HG02973 (cell line): ENCODE measurements around the gene NBPF1.
"Not testable (repeated sequence)": the region's sequence is repeated elsewhere in the genome, so short reads cannot be mapped to it uniquely, and the experiment has no call there.

ENCODE experiments used
- ATAC-seq: cut with Tn5 transposase; IDR thresholded peaks from one replicate; pipeline ENCODE4 v1.9.1; 2021; ENCODE audit warnings: moderate library complexity; ENCODE audit not compliant: unreplicated experiment

NBPF1 gene

DNA sequence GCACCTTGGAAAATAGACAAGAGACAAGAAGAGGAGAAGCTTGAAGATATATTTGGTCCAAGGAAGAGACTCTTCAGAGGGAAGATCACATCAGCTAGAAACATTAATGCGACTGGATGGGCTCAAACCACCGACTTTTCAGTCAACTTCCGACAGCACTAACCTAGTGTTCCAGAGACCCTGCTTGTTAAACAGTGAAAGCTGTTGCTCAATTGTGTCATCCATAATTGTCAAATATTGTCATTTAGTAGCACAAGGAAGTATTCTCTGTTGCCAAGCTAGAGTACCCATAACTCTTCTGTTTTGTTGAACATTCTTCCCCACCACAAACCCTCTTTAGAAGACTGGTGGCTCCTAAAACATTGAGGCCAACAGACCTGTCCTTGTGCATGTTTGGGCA lies 56.3 kb downstream of the NBPF1 start:
- not testable (repeated sequence) for ATAC-seq

DNA sequence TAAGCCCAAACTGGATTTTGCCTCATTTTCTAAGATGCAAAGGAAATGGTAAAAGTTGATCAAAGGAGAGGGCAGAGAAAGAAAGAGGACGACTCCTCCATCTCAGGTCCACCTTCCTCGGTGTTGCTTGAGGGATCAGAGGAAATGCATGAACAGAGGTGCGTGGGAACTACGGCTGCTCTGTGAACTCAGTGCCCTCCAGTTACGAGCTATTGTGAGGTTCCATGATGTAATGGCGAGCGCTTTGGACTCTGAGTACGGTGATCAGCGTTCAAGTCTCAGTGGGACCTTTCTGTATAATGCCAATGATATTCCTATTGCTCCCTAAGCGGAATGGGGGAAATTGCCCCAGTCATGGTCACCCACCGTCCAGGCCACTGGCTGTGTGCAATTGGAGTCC lies 60.1 kb downstream of the NBPF1 start:
- ATAC-seq, result not testable (repeated sequence)

DNA sequence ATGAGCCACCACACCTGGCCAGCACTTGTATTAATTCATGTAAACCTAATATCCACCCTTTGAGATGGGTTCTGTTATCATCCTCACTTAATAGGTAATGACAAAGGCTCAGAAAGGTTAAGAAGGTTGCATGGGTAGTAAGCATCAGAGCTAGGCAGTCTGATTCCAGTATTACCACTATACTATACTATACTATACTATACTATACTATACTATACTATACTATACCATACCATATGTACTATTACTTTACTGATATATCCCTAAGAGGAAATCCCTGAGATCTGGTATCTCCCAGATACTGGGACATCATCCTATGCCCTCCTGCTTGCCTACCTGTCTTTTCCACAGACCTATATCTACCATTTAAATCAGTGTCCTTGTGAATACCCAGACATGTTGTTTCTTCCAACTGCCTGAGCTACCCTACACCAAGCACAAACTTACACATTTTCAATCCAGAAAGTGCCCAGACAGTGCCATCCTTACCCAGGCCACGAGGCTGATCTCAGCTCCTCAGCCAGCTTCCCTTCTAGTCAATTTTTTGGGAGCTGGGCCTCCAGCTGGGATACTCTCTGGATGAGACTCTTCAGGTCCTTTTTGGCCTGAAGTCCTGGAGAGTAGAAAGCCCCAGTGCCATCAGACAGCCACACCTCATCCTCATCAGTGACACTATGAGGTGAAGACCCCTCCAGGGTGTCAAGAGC lies 63.0 kb downstream of the NBPF1 start:
- ATAC-seq, result not testable (repeated sequence)

DNA sequence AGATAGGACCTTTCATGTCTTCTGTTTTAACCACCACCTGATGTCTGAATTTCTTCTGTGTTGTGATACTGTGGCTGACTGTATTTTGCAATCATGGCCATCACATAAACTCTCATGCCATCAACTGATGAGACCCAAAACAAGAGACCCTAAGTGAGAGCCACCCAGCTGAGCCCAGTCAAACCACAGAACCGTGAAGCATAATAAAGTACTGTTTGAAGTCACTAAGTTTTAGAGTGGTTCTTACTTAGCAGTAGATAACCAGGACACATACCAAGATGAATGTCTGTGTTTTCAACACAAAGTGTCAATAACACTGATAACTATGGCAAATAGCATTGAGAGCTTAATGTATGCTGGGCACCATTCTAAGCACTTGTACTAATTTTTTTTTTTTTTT lies 63.8 kb downstream of the NBPF1 start:
- not testable (repeated sequence) for ATAC-seq

DNA sequence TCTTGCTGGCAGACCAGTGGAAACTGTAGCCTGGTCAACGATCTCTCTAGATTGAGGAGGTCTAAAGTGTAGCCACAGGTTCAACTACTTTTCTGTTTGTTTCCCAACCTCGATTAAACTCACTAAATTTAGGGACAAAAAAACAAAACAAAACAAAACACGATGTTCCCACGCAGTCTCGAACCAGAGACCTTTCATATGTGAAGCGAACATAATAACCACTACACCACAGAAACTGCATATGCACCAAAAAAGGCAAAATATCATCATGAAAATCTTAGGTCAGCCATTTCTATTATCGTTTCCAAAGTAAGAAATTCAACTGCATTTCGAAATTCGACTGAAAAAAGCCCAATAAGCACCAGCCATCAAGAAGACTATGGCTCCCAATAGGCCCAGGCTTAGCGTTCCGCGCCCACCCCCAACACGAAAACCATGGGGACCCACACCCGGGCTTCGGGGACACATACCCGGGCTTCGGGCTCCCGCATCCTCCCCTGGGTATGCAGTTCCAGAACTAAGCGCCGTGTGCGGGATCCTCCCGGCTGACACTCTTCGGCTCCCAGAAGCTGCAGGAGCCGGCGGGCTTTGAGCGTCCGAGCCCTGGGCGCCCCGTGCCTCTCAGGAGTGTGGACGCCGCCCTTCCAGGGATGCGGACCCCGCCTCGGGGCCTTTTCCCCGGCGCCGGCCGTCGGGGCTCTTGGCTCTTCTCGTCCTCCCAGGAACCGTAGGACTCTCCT lies 65.7 kb downstream of the NBPF1 start:
- not testable (repeated sequence) for ATAC-seq

DNA sequence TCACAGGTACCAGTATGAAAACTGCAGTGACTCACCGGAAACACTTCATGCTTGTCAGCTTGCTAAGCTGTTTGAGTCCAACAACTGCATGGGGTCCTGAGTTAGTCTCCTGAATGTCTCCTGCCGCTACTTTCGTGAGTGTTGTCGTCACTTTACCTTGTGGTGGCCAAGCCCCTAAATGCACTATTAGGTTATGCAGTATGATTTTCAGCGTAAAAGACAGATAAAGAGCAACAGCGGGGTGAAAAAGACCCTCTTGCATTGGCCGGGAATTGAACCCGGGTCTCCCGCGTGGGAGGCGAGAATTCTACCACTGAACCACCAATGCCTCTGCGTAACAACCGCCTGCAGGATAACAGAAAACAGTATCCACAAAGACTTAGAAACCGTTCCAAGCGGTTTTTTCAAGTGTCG lies 67.7 kb downstream of the NBPF1 start:
- ATAC-seq, result not testable (repeated sequence)

DNA sequence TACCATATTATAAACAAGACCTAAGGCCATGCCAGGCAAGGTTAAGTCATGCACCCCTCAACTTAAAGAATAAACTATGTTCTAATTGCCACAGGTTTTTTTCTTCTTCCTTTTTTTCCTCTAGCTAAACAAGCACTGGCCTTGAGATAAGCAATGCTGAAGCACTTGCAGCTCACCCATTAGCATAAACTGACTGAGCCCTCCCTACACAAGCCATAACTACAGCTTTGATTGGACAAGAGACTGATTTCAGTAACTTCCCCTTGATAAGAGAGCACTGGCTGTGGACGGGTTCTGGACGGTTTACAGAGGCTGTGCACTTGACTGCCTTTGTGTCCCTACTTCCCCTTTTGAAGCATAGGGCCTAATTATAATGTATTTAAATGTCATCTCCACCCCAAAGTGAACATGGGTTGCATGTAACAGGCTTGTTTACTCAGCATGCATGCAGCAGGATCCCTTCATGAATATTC lies 72.9 kb downstream of the NBPF1 start:
- ATAC-seq, result not testable (repeated sequence)

DNA sequence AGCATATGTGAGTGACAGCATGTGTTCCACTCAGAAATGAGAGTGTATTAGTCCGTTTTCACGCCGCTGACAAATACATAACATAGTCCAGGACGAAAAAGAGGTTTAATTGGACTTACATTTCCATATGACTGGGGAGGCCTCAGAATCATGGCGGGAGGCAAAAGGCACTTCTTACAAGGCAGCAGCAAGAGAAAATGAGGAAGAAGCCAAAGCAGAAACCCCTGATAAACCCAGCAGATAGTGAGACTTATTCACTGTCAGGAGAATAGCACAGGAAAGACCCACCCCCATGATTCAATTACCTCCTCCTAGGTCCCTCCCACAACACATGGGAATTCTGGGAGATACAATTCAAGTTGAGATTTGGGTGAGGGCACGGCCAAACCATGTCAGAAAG lies 75.8 kb downstream of the NBPF1 start:
- not testable (repeated sequence) for ATAC-seq

DNA sequence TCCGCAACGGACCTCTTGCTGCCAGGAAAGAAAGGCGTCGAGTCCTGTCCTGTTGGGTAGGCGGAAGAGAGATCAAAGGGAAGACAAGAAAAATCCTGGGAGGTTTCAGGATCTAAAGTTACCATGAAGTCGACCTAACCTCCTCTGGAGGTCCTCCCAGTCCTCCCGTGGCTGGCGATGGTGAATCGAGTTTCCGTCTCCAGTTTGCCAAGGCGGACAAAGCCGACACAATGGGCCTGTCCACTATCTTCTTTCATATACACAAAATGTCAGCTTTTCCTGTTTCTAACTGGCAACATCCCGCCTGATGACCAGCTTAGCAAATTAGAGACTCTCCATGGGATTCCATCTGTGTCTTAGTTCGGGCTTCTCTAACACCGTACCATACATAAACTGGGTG lies 76.6 kb downstream of the NBPF1 start:
- ATAC-seq, result not testable (repeated sequence)

DNA sequence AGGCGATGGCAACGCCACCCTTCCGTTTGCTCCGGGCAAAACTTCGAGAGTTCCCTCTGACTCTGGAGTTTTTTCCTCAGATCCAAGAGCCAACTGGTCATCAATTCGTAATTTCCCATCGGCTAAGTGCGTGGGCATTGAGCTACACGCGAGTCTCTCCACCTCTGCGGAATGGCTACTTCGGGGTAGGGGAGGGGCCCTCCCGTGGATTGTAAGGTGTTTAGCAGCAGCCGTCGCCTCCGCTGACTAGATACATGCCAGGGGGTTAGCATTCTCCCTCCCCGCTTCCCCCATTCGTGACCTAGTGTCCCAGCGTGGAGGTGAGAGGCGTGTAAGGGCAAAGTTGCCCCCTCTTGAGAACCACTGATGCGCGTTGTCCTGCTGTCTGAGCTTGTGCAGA lies 77.5 kb downstream of the NBPF1 start:
- not testable (repeated sequence) for ATAC-seq

DNA sequence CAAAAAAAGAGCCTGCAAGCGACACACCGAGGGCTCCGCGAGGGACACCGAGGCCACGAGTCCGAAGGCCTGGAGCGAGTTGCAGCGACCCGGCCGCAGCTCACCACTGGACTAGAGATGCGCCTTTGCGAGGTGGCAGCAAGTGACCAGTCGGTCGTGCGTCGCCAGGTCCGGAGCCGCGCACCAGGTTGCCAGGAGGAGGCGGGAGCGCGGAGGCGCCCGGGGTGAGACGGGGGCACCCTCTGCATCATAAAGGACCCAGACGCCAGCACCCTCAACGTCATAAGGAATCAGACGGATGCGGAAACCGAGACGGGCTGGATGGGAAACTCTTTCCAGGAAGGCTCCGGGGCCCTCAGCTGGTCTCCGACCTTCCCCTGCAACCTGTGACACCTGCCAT lies 77.9 kb downstream of the NBPF1 start:
- not testable (repeated sequence) for ATAC-seq

DNA sequence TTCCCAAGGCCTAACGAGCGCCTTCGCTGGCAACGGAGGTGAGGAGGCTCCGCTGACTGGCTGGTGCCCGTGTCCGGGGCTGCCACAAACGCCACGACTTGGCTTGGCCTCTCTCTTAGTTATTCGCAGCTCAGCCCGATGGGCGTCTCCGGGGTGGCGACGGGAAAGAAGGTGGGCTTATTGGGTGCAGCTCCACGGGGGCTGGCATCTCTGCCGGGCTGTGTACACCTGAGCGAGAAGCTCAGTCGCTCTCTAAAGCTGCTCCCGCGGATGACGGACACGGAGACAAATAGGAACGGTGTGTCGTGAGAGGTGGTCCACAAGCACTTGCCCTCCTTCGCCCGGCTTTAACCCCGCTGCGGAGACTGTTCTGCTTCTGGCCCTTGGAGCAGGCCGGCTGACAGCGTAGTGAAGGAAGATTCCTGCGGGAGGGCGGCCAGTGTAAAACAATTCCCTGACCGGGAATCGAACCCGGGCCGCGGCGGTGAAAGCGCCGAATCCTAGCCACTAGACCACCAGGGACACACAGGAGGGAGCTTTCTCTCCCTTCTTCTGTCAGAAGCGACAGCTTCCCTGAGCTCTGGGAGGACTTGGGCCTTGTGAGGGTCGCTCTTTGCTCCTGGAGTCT lies 78.4 kb downstream of the NBPF1 start:
- ATAC-seq, result not testable (repeated sequence)

DNA sequence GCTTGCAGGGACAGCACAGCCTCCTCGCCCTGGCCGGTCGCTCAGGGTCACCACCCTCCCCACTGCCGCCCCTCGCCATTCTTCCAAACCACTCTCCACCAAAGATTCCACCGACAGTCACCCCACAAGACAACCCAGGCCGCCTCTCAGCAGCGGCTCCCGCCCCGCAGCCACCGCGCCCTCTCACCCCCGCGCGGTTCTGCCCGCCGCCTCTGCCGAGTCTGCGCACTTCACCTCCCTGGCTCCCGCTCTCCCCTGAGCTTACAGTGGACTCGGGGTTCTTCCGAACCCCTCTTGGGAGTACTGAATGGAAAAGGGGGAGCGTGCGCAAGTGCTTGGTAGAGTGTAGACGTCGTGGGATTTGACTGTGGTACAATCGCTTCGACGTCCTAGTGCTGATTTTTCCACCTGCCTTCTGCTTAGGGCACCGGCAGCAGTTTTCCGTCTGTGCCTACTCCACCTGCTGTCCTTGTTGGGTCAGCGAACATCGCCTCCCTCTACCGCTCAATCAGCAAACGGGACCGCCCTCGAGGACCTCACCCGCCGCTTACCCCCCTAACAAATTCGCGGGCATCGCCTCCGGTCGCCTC lies 79.0 kb downstream of the NBPF1 start:
- not testable (repeated sequence) for ATAC-seq

DNA sequence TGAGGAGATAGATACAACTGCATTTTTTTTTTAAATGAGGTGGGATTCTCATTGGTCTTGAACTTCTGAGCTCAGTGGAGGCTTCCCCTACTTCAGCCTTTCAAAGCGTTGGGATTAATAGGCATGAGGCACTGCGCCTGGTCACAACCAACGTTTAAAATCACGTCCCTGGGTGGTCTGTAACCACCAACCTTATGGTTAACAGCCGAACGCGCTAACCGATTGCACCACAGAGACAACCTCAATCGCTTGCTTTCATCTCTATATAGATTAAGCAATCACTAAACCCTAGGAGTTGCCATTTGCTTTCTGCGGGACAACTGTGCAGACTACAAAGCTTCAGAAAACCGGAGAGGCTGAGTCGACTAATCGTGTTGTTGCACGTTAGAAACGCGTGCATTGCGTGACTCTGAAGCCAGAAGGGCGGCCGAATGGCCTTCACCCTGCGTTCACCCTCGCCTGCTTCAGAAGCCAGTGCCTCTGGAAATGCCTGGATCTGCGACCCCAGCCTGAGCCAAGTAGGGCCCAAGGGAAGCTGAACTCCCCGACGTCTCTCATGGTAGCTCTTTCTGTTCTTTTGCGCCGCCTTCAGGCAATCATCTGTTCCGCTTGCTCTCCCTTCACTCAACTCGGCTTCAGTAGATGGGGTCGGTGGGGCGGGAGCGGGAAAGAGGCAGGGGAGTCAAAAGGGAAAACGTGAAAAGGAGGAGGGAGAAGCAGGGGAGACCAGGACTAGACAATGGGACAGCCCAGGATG lies 81.0 kb downstream of the NBPF1 start:
- ATAC-seq, result not testable (repeated sequence)

DNA sequence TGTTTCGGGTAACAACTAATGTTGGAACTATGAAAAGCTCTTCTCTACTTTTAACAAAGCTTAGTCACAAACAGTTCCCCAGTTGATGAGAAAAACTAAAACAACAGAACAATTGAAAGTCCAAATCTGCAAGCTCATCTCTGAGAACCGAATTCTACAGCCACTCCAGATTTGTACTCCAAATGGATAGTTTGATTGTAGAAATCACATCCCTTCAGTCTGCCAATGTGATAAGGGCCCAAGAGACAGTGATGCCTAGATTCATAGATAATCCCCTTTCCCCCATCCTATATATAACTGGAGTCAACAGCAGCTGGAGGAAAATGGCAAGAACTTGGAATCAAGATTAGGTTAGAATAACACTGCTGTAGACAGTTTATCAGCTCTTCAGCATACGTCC lies 85.0 kb downstream of the NBPF1 start:
- not testable (repeated sequence) for ATAC-seq

DNA sequence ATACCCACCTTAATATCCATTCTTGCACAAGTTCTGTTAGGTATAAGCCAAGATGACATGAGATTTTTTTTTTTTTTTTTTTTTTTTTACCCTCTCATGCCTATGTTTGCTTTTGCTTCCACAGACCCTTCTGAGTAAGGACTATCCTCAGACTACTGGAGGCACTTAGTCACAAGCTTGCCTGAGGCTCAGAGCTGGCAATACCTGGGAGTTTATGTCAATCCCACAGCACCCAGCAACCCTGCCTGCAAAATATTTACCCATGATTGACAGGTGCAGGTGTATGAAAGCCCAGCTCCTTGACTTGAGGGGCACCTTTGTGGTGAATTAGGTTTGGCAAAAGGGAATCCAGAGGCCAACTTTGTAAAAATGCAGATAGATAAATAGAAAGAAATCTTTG lies 87.6 kb downstream of the NBPF1 start:
- ATAC-seq, result not testable (repeated sequence)

DNA sequence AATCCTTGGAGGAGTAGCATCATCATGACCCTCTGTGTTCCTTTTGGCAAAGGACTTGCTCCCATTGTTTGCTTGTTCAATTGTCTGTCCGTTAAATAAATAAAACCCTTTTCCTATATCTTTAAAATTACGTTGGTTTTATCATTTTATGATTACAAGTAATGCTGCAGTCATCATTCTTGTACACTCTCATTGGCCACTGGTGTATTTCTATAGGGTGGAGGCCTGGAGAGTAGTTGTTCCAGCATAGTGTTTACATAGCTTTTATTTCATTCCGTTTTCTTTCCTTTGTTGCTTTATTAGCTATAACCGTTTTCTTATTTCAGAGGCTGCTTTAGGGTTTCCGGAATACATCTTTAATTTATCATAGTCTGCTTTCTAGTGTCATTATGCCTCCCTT lies 91.7 kb downstream of the NBPF1 start:
- ATAC-seq, result not testable (repeated sequence)

DNA sequence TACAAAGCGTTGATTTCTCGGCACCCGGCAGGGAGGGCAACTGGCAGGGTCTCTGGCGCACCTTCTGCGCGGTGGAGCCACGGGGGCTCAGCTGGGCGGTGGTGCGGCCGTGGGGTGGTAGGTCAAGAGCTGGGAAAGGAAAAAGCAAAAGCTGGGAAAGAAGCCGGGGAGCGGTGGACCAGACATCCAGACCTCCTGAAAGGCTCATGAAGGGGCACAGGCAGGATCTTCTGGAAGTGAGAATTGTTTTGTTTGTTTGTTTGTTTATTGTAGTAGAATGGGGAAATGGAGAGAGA lies 92.1 kb downstream of the NBPF1 start:
- ATAC-seq, result no peak

DNA sequence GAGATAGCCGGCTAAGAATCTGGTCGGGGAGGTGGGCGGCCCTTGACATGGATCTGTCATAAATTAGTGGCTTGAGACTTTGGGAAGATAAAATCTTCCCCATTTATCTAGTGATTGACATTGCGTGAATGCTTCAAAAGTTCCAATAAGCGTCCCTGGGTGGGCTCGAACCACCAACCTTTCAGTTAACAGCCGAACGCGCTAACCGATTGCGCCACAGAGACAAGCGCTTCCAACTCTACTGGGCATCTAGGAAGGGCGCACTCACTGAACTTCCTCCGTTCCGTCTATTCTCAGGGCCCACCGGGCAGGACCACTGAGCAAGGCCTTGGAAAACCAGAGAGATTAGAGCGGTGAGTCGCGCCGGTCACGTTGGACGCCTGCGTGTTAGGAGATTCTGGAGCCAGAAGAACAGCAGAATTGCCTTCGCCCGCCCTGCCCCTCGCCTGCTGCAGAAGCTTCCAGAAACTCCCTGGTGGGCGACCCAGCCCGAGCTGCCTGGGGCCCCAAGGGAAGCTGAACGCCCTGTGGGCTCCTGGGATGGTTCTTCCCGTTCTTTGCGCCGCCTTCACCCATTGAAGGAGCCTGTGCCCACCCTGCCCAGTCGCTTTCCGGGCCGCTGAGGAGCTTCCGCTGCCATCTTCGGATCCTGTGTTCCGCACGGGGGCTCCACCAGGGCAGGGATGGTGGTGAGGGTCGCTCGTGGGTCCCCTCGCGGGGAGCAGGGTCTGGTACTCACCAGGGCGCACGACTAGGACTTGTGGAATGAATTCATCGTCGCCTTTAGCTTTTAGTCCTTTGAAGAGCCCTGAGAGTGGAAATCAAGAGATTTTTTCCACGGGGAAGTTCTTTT lies 92.7 kb downstream of the NBPF1 start:
- ATAC-seq, result not testable (repeated sequence)
